T-helper 17 cell (primary cell): ENCODE results near the gene RAB31. TPM values are rescaled to one million over a fixed set of nuclear protein-coding genes. Genes with fewer than 3 reads are reported as not detected.
"Not testable (repeated sequence)": the region's sequence is repeated elsewhere in the genome, so short reads cannot be mapped to it uniquely, and the experiment has no call there.

Experiments
- ATAC-seq: fragments of 150-1000 bp; cut with Tn5 transposase; 2 replicates; pipeline ENCODE4 v1.10.0; 2021; ENCODE audit warnings: mild to moderate bottlenecking, moderate library complexity
- DNase-seq, 3 donors: peaks; one replicate each; pipeline versions ENCODE4 v3.0.0 to v3.0.0-alpha.2; 2020 to 2021
- H3K9me3 ChIP-seq: one replicate; pipeline ENCODE4 v1.7.0; 2013; ENCODE audit warnings: low read length, mild to moderate bottlenecking; ENCODE audit not compliant: control insufficient read depth, poor library complexity, severe bottlenecking
- H3K27ac Mint-ChIP-seq: one replicate; pipeline ENCODE4 v1.8.0; 2022; ENCODE audit warnings: mild to moderate bottlenecking, moderate library complexity, mixed read lengths
- H3K27me3 Mint-ChIP-seq: one replicate; pipeline ENCODE4 v1.8.0; 2022; ENCODE audit warnings: mixed read lengths
- H3K36me3 Mint-ChIP-seq: one replicate; pipeline ENCODE4 v1.8.0; 2022; ENCODE audit warnings: low read depth, mixed read lengths
- H3K4me1 Mint-ChIP-seq: one replicate; pipeline ENCODE4 v1.8.0; 2022; ENCODE audit warnings: mild to moderate bottlenecking, mixed read lengths
- H3K4me3 Mint-ChIP-seq: one replicate; pipeline ENCODE4 v1.8.0; 2022; ENCODE audit warnings: mild to moderate bottlenecking, moderate library complexity, mixed read lengths
- total RNA-seq, 4 donors: library from RNA in 2 of 4; stranded (reverse) in 2 of 4; gene quantifications; one replicate each; pipeline ENCODE4 v1.2.3 and lab custom pipeline; 2022 to 2026

Gene RAB31
- total RNA-seq, 2 donors from 2014 or later = 2.9 to 15.6 TPM

DNA sequence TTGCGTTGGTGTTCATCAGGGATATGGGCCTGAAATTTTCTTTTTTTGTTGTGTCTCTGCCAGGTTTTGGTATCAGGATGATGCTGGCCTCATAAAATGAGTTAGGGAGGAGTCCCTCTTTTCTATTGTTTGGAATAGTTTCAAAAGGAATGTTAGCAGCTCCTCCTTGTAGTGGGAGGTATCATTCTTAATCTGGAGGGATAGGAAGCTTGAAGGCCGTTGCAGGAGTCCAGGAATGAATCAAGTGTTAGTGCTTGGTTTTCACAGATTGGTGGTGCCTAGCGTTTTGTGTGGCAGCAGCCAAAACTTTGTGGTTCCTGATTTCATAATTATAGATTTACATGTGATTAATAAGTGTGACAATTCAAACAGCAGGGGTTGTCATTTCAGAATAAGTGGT lies 62.0 kb downstream of the RAB31 start:
- H3K9me3 ChIP-seq, H3K4me1 Mint-ChIP-seq, ATAC-seq, H3K27ac Mint-ChIP-seq, DNase-seq, H3K36me3 Mint-ChIP-seq, H3K4me3 Mint-ChIP-seq: not testable (repeated sequence)
- peaks cover 45% of the 10 kb centered on the region for H3K27me3 Mint-ChIP-seq

DNA sequence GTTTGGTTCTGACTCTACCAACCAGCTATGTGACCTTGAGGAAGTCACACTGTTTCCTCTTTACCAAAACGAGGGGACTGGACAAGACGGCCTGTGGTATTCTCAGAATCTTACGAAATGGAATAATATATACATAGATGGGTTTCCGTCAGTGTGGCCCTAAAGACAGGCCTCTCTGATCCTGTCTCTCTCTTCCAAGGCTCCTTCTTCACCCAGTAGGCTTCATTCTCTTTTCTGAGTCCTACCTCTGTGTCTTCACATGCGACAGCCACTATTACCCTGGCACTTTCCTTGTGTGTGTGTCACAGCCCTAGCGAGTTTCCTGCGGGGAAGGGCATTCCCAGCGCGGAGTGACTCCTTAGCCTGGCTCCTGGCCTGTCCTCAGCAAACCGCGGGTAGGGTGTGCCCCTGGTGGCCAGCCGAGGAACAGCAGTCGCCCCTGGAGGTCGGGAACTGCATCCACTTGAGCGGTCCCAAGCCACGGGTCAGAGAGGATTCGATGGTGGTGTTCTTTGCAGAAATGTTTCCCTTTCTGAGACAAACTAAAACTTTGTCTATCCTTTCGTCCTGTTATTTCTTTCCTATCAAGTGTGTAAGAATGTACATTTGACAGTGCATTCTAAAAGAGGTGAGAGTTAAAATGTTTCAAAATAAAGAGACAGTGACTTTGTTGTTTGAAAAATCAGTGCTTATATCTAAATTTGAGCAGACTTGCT lies 63.3 kb downstream of the RAB31 start:
- ATAC-seq (peak; percentile 64), DNase-seq (peak; percentile 14 to 33 (median 23))
- no peaks in the 10 kb centered on the region for H3K36me3 Mint-ChIP-seq
- H3K27ac Mint-ChIP-seq = no peak overlapping the region
- H3K27me3 Mint-ChIP-seq = peaks cover 50% of the 10 kb centered on the region
- H3K4me3 Mint-ChIP-seq = no peak overlapping the region
- peaks cover 5% of the 10 kb centered on the region for H3K4me1 Mint-ChIP-seq
- no peaks in the 10 kb centered on the region for H3K9me3 ChIP-seq

DNA sequence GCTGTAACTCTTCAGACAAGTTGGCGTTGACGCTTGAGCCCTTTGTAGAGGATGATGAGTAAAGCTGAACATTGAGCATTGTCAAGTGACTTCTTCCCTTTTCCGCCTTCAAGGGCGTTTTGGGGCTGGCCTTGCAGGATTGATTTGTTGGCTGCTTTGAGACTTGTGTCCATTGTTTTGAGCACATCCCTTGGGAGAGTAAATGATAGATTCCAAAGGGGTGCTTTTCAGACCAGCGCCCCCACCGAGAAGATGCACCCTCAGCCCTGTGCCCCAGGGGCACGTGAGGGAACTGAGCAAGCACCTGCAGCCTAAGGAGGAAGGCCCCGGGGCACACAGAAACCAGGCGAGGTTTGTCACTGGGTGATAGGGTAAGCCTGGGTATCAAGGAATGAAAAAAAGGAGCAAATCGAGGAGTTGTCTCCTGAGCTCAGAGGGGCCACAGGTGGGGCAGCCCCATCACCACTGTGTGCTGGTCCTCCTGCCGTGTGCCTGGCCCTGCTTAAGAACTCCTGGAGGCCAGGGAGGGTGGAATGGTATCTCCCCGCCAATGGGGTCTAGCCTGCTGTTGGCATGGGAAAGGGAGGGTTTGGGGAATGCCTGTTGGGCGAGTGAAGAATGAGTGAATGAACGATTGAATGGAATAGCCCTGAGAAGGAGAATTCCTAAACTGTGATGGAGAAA lies 64.0 kb downstream of the RAB31 start:
- H3K36me3 Mint-ChIP-seq = no peaks in the 10 kb centered on the region
- peaks cover 5% of the 10 kb centered on the region for H3K4me1 Mint-ChIP-seq
- H3K27ac Mint-ChIP-seq = no peak overlapping the region
- no peaks in the 10 kb centered on the region for H3K9me3 ChIP-seq
- no peak overlapping the region for H3K4me3 Mint-ChIP-seq
- DNase-seq (no peak), ATAC-seq (no peak)
- H3K27me3 Mint-ChIP-seq = peaks cover 48% of the 10 kb centered on the region

DNA sequence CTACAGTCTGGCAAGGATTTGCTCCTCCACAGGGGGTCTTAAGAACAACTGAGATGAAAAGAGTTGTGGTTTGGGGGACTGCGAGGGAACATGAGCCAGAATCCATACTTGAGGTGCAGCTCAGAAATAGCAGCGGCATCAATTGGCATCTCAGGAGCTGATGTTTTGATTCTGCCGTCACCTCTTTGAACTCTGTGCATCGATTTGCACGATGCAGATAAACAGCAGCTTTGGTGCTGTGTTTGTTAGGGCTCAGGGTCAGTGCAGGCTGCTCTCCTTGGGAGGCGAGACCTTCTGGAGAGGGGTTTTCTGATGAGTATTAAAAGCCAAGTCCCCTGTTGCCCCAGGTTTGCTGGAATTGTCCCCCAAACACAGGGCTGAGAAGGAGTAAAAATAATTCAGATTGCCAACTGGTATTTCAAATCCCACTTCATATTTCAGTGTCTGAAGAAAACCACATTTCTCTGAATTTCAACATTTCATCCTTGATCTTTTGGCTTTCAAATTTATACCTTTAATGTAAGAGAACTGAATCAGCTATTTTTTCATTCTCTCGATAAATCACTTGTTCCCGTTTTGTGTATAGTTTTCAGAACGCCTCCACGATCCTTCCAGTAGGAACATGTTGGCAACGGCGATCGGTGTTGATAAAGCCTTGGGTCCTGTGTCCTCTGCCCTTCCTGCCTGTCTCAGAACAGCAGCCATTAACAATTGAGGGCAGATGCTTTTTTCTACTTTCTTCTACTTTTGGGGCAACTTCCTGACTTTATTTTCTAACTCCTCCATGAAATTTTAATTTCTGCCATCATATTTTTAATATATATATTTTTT lies 65.0 kb downstream of the RAB31 start:
- Mint-ChIP-seq H3K27ac (no peak overlapping the region), H3K4me3 (no peak overlapping the region), H3K27me3 (peaks cover 48% of the 10 kb centered on the region), H3K4me1 (peaks cover 5% of the 10 kb centered on the region), H3K36me3 (no peaks in the 10 kb centered on the region)
- H3K9me3 ChIP-seq = no peaks in the 10 kb centered on the region
- ATAC-seq (no peak), DNase-seq (no peak)

DNA sequence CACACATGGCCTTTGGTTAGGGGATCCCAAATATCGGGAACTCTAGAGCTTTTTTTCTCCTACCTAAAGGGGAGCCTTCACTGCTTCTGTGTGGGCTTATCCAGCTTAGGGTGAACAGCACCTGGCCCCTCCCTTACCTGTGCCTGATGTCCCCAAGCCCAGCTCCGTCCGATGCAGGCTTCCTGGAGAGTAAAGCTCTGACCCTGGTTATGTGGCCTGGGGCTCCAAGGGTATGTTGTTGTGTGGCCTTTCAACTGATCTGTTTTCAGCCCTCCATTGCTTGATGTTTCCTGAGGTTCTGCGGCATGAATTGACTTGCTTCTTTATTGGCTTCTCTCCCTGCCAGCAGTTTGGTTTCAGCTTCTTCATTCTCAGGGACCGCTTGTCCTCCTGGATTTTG lies 66.0 kb downstream of the RAB31 start:
- H3K27me3 Mint-ChIP-seq = peaks cover 48% of the 10 kb centered on the region
- H3K27ac Mint-ChIP-seq = no peak overlapping the region
- no peak for ATAC-seq
- H3K4me3 Mint-ChIP-seq = no peak overlapping the region
- peaks cover 5% of the 10 kb centered on the region for H3K4me1 Mint-ChIP-seq
- DNase-seq = no peak
- no peaks in the 10 kb centered on the region for H3K9me3 ChIP-seq
- H3K36me3 Mint-ChIP-seq = no peaks in the 10 kb centered on the region

DNA sequence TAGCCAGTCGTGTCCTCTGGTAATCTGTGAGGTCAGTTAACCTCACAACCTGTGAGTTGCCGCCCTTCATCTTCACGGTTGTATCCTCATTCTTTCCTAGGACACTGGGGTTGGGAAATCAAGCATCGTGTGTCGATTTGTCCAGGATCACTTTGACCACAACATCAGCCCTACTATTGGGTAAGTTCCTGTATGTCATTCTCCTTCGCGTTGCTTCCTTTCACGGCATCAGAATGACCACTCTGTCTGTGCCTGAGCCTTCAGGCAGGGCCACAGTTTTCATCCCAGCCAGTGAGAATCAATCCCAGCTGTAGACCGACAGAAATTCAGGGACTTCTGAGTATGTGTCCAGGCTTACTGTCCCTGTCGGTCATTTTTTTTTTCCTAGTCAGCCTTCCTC lies 67.1 kb downstream of the RAB31 start:
- ATAC-seq (no peak), DNase-seq (no peak)
- Mint-ChIP-seq H3K27ac (no peak overlapping the region), H3K27me3 (peaks cover 40% of the 10 kb centered on the region), H3K36me3 (no peaks in the 10 kb centered on the region), H3K4me1 (peaks cover 5% of the 10 kb centered on the region), H3K4me3 (no peak overlapping the region)
- no peaks in the 10 kb centered on the region for H3K9me3 ChIP-seq

DNA sequence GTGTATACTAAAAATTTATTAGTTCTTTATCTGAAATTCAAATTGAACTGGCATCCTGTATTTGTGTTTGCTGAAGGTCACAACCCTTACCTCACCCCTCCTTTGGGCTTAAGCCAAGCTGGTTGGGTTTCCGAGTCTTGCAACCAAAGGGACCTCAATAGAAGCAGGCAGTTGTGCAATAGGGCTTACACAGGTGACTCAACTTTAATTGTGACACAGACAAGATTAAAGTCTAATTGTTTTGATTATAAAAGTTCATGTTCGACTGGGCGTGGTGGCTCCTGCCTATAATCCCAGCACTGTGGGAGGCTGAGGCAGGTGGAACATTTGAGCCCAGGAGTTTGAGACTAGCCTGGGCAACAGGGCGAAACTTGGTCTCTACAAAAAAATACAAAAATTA lies 71.5 kb downstream of the RAB31 start:
- no peak for DNase-seq
- Mint-ChIP-seq H3K4me1 (no peaks in the 10 kb centered on the region), H3K27me3 (peaks cover 20% of the 10 kb centered on the region), H3K36me3 (no peaks in the 10 kb centered on the region), H3K27ac (no peak overlapping the region), H3K4me3 (no peak overlapping the region)
- no peak for ATAC-seq
- no peaks in the 10 kb centered on the region for H3K9me3 ChIP-seq

DNA sequence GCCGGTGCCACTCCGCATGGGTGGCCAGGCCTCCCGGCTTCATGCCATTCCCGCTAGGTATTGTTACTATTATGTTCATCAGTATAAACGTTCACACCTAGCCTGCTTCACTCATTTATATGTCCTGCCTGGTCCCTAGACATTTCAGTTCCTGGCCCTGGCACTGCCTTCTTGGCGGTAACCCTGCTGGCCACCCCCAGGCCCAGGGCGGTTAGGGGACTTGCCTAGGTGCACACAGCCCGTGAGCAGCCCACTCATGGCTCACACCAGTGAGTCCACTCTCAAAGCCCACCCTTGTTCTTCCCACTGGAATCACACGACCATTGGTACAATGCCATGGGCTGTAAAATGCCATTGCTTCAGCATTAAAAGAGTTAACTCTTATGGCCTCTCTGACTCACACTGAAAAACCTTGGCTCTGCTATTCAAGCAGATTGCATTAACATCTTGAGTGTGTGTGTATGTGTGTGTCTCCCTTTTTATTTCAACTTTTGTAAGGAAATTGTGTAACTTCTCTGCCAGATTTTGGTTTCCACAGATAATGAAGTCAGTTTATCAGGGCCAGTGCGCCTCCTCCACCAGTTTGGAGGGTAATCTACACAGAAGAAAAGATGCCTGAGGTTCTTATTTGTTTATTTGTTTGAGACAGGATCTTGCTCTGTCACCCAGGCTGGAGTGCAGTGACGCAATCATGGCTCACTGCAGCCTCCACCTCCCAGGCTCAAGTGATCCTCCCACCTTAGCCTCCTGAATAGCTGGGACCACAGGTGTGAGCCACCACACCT lies 74.2 kb downstream of the RAB31 start:
- Mint-ChIP-seq H3K4me3 (no peak overlapping the region), H3K27ac (no peak overlapping the region), H3K27me3 (peaks cover 17% of the 10 kb centered on the region), H3K4me1 (peaks cover 2% of the 10 kb centered on the region), H3K36me3 (no peaks in the 10 kb centered on the region)
- no peaks in the 10 kb centered on the region for H3K9me3 ChIP-seq
- ATAC-seq (no peak), DNase-seq (no peak)

DNA sequence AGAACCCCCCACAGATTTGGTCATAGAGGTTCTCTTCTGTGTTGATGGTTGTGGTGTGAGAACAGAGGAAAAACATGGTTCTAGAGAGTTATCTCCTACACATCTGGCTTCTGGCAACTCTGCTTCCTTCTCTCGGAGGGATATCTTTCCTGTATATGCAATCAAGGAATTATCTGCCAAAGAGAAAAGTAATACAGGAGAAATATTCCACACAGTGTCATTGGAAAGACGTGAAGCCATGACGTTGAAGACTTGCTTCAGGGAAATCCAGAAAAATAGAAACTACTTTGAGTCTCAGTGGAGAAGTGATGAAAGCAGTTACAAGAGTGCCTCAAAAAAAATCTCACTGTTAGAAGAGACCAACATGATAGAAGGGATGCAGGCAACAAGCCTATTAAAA lies 78.5 kb downstream of the RAB31 start:
- peaks cover 20% of the 10 kb centered on the region for H3K27me3 Mint-ChIP-seq
- ATAC-seq = no peak
- no peaks in the 10 kb centered on the region for H3K9me3 ChIP-seq
- no peaks in the 10 kb centered on the region for H3K36me3 Mint-ChIP-seq
- H3K27ac Mint-ChIP-seq = no peak overlapping the region
- no peak for DNase-seq
- H3K4me1 Mint-ChIP-seq = peaks cover 2% of the 10 kb centered on the region
- H3K4me3 Mint-ChIP-seq = no peak overlapping the region

DNA sequence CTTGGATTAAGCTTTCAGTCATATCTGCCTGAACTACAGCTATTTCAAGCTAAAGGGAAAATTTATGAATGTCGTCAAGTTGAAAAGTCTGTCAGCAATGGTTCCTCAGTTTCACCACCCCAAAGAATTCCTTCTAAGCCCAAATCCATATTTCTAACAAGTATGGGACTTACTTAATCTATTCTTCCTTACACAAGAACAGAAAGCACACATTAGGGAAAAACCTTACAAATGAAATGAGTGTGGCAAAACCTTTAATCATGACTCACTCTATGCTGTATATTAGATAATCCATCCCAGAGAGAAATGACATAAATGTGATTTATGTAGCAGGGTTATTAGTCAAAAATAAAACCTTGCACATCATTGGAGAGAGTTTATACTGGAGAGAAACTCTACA lies 78.9 kb downstream of the RAB31 start:
- ATAC-seq (no peak), DNase-seq (no peak)
- no peaks in the 10 kb centered on the region for H3K36me3 Mint-ChIP-seq
- H3K9me3 ChIP-seq = no peaks in the 10 kb centered on the region
- H3K27ac Mint-ChIP-seq = no peak overlapping the region
- peaks cover 20% of the 10 kb centered on the region for H3K27me3 Mint-ChIP-seq
- H3K4me3 Mint-ChIP-seq = no peak overlapping the region
- peaks cover 2% of the 10 kb centered on the region for H3K4me1 Mint-ChIP-seq

DNA sequence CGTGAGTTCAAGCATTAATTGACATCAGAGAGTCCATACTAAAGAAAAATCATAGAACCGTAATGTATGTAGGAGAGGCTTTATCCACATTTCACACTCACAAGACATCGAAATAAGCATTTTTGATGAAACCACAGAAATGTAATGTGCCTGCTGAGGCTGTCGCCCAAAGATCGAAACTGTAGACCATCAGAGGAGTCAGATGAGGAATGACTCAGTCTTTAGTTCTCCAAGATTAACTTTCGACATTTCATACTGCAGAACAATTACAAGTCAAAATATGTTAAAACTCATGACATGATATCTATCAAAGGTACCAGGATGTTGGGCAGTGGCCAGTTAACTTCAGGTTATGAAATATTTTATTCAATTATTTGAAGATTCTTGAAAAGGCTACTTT lies 79.6 kb downstream of the RAB31 start:
- Mint-ChIP-seq H3K4me3 (no peak overlapping the region), H3K27me3 (peaks cover 20% of the 10 kb centered on the region), H3K4me1 (peaks cover 2% of the 10 kb centered on the region), H3K27ac (no peak overlapping the region), H3K36me3 (no peaks in the 10 kb centered on the region)
- DNase-seq (no peak), ATAC-seq (no peak)
- no peaks in the 10 kb centered on the region for H3K9me3 ChIP-seq

DNA sequence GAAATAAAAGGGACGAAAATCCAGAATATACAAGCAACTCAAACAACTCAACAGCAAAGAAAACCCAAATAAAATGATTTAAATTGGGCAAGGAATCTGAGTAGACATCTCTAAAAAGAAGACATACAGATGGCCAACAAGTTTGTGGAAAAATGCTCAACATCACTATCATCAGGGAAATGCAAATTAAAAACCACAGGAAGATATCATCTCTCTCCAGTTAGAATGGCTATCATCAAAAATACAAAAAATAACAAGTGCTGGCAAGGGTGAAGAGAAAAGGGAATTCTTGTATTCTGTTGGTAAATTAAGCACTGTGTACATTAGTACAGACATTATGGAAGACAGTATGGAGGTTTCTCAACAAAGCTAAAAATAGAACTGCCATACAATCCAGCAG lies 80.0 kb downstream of the RAB31 start:
- no peaks in the 10 kb centered on the region for H3K9me3 ChIP-seq
- Mint-ChIP-seq H3K4me3 (no peak overlapping the region), H3K27ac (no peak overlapping the region), H3K27me3 (peaks cover 20% of the 10 kb centered on the region), H3K36me3 (no peaks in the 10 kb centered on the region), H3K4me1 (peaks cover 2% of the 10 kb centered on the region)
- DNase-seq (no peak), ATAC-seq (no peak)

DNA sequence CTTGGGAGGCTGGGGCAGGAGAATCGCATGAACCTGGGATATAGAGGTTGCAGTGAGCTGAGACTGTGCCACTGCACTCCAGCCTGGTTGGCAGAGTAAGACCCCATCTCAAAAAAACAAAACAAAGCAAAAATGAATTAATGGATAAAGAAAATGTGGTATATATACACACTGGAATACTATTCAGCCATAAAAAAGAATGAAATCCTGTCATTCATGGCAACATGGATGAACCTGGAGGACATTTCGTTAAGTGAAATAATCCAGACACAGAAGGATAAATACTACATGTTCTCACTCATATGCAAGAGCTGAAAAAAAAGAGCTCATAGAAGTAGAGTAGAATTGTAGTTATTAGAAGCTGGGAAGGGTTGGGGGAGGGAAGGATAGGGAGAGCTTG lies 80.8 kb downstream of the RAB31 start:
- ATAC-seq = no peak
- Mint-ChIP-seq H3K4me1 (peaks cover 2% of the 10 kb centered on the region), H3K4me3 (no peak overlapping the region), H3K36me3 (no peaks in the 10 kb centered on the region), H3K27me3 (peaks cover 20% of the 10 kb centered on the region), H3K27ac (no peak overlapping the region)
- no peaks in the 10 kb centered on the region for H3K9me3 ChIP-seq
- no peak for DNase-seq
